HPDE6-E6E7 (cell line): ENCODE measurements around the gene EPHB2.

Experiments used
- DNase-seq: peaks from one replicate; pipeline ENCODE4 v3.0.0; 2011; ENCODE audit warnings: missing footprints; ENCODE audit errors: extremely low spot score

EPHB2 gene

DNA sequence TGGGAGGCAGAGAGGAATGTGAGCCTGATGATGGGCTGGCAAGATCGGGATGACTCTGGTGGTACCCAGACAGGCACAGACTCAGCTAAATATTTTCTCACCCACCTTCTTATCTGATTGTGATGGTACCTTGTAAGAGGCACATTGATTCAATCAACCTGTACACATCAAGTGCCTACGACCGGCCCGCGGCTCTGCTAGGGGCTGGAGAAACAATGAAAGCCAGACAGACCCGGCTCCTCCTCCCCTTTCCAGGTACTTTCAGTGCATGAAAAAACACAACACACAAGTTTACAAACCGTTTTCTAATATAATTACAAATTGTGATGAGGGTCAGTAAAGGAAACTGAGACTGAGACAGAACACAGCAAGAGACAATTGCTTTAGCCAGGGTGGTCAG, 147.0 kb downstream of the EPHB2 start:
- no peak for DNase-seq

DNA sequence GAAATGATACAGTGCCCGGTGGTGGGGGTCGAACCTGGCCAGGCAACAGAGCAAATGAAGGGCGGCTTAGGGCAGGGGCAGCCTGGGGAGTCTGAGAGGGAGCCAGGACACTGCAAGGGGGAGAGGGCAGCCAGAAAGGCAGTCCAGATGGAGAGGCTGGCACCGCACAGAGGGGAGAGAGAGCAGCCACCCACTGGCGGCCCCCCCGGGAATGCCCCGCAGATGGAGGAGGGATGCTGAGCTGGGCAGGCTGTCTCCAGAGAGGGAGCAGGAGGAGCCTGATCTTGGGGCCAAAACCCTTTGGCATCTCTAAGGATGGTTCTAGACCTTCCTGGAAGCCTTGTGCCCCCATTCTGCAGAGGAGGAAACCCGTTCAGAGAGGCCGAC, 149.8 kb downstream of the EPHB2 start:
- DNase-seq, result no peak

- DNase-seq, result no peak
Observed at GRCh38 chr1:22860883-22861385, 150.3 kb downstream of the EPHB2 start.

DNA sequence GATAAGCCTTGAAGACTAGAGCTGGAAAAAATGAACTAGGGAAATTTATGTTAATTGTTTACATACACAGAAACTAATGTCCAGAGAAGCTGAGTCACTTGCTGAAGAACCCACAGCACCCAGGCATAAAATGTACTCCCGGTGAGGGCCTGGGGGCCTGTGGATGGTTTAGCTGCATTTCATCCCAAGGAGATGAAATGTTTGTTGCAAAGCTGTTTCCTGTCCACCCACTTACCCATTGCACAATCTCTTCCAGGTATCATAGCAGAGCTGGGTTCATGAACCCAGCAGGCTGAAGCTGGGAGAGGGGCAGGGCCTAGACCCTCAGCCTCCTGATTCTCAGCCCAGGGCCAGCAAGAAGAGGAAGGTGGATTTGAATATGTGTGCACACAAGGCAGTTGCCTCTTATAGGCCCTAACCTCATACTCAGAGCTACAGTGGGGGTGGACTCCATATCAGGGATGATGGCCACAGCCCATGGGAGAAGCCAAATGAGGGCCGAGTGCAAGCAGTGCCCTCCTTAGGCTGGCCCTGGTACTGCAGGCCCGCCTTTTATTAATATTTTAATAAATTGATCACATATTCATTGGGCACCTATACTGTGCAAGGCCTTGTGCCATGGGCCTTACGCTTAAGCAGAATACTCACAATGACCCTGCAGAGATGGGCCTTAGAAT, 151.3 kb downstream of the EPHB2 start:
- peak; percentile 78 for DNase-seq

GRCh38 chr1:22862752-22863151, 152.1 kb downstream of the EPHB2 start:
- DNase-seq, result no peak

GRCh38 chr1:22863766-22864165, 153.1 kb downstream of the EPHB2 start:
- DNase-seq, result no peak

GRCh38 chr1:22864886-22865285, 154.2 kb downstream of the EPHB2 start:
- DNase-seq, result no peak

GRCh38 chr1:22865736-22866135, 155.1 kb downstream of the EPHB2 start:
- DNase-seq, result no peak

- no peak for DNase-seq
Observed at GRCh38 chr1:22866868-22867267, 156.2 kb downstream of the EPHB2 start.

DNA sequence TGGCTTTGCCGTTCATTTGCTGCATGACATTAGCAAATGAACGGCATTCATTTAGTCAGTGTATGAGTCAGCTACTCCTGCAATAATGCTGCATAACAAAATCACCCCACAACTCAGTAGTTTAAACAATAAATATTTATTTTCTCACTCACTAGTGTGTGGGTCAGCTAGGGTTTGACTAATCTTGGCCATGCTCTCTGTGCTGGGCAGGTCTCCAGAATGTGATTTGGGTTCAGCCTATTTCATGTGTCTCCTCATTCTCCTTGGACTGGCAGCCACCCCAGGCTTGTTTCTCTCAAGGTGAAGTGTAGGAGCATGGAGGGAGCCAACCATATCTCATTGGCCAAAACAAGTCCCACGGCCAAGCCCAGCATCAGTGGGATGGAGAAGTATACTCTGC, 157.7 kb downstream of the EPHB2 start:
- no peak for DNase-seq

DNA sequence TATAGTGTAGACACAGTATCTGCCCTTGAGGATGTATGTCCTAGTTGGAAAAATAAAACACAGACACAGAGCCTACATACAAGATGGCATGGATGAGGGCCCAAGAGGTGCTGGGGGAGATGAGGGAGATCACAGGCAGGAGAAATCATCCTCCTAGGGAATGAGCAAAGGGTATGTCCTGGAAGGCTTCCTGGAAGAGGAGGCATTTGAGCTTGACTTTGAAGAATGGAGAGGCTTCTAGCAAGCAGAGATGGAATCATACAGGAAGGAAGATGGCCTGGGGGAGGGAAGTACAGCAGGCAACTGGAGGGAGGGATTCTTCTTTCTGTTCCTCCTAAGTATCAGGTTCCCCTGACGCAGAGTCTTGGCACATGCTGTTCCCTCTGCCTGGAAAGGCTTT, 158.7 kb downstream of the EPHB2 start:
- DNase-seq, result no peak

- DNase-seq, result no peak
Observed at GRCh38 chr1:22870201-22870871, 159.7 kb downstream of the EPHB2 start.

- no peak for DNase-seq
Observed at GRCh38 chr1:22872981-22873664, 162.5 kb downstream of the EPHB2 start.

GRCh38 chr1:22874785-22875184, 164.1 kb downstream of the EPHB2 start:
- DNase-seq, result no peak

GRCh38 chr1:22875241-22875640, 164.6 kb downstream of the EPHB2 start:
- no peak for DNase-seq

- DNase-seq, result no peak
Observed at GRCh38 chr1:22875841-22876240, 165.2 kb downstream of the EPHB2 start.

GRCh38 chr1:22876359-22877111, 165.9 kb downstream of the EPHB2 start:
- no peak for DNase-seq

GRCh38 chr1:22877112-22877915, 166.7 kb downstream of the EPHB2 start:
- DNase-seq, result no peak

DNA sequence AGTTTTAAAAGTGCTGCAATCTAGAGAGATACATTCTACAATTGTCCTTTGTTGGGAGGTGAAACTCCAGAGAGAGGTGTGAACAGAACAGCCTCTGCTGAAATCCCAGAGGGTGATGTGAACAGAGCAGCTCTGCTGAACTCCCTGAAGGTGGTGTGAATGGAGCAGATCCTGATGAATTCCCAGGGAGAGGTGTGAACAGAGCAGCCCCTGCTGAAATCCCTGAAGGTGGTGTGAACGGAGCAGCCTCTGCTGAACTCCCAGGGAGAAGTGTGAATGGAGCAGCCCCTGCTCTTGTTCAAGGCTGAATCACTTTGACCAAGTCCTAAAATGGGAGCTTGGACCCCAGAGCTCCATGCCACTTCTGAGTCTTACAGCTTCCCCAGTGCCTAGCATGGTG, 167.3 kb downstream of the EPHB2 start:
- DNase-seq, result no peak

DNA sequence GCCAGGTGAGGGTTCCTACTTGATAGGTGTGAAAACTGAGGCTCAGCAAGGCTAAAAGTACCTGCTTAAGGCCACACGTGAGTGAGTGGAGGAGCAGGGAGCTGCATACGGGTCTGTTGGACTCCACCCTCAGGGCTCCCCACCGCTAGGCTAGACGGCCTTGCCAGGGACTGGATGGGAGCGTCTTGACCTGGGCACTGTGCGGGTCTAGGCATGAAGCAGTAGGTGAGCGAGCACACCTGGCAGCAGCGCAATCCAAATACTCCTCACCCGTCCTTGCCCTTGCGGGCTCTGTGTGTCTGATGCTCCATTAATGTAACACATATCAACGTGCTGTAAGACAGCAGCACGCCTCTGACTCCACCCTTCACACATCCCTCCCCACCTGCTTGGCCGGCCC, 168.0 kb downstream of the EPHB2 start:
- peak; percentile 41 for DNase-seq

- no peak for DNase-seq
Observed at GRCh38 chr1:22879445-22879844, 168.8 kb downstream of the EPHB2 start.
